SU-DHL-6 (cell line): ENCODE data around the gene EXOC6B.

ENCODE experiments used
- H2AFZ ChIP-seq: fragments of 200-600 bp; sonication (generic); 2 replicates; pipeline ENCODE4 v1.6.1; 2014; ENCODE audit warnings: low read depth, mild to moderate bottlenecking, moderate library complexity, mixed read lengths, antibody characterized with exemption, low read length; ENCODE audit not compliant: severe bottlenecking
- H3F3A ChIP-seq: fragments of 200-600 bp; shearing (Covaris generic); 2 replicates; pipeline ENCODE4 v1.6.0; 2016; ENCODE audit warnings: antibody characterized with exemption, mild to moderate bottlenecking; ENCODE audit not compliant: insufficient read depth
- H3K27ac ChIP-seq: fragments of 200-600 bp; sonication (generic); 2 replicates; pipeline ENCODE4 v1.5.1; 2016; ENCODE audit warnings: low read depth, mild to moderate bottlenecking, low read length, moderate library complexity, mixed read lengths
- H3K27me3 ChIP-seq: fragments of 200-600 bp; sonication (generic), shearing (Covaris generic); 2 replicates; pipeline ENCODE4 v1.6.0; 2014; ENCODE audit warnings: mild to moderate bottlenecking, low read length
- H3K36me3 ChIP-seq: fragments of 200-600 bp; sonication (generic); 2 replicates; pipeline ENCODE4 v1.6.1; 2014; ENCODE audit warnings: mild to moderate bottlenecking, low read length, mixed read lengths
- H3K4me2 ChIP-seq: fragments of 300-600, 200-600 bp; shearing (Covaris generic), sonication (generic); 2 replicates; pipeline ENCODE4 v1.6.0; 2014; ENCODE audit warnings: low read length, low read depth, mild to moderate bottlenecking; ENCODE audit not compliant: poor library complexity, severe bottlenecking
- H3K4me3 ChIP-seq: fragments of 200-600 bp; sonication (generic); 2 replicates; pipeline ENCODE4 v1.5.1; 2014; ENCODE audit warnings: antibody characterized with exemption, low read length, mild to moderate bottlenecking, mixed read lengths; ENCODE audit not compliant: insufficient read depth, poor library complexity, severe bottlenecking
- H3K79me2 ChIP-seq: fragments of 200-600 bp; sonication (generic); 2 replicates; pipeline ENCODE4 v1.6.1; 2014; ENCODE audit warnings: mild to moderate bottlenecking, low read length, moderate library complexity; ENCODE audit not compliant: insufficient read depth
- H3K9ac ChIP-seq: fragments of 200-600 bp; sonication (generic); 2 replicates; pipeline ENCODE4 v1.7.0; 2014; ENCODE audit warnings: mild to moderate bottlenecking, low read length
- H3K9me2 ChIP-seq: fragments of 200-600 bp; sonication (generic); replicated peaks from 2 replicates; pipeline ENCODE4 v1.6.1; 2014; ENCODE audit warnings: low read length; ENCODE audit not compliant: insufficient read depth
- H3K9me3 ChIP-seq: fragments of 200-600 bp; sonication (generic); 2 replicates; pipeline ENCODE4 v1.6.1; 2014; ENCODE audit warnings: low read length, mixed read lengths; ENCODE audit not compliant: insufficient read depth
- H4K20me1 ChIP-seq: fragments of 200-600 bp; sonication (generic); 2 replicates; pipeline ENCODE4 v1.6.1; 2014; ENCODE audit warnings: low read depth, mild to moderate bottlenecking, antibody characterized with exemption, low read length, moderate library complexity, mixed read lengths
- CTCF ChIP-seq: fragments of 200-600 bp; sonication (generic); IDR thresholded peaks from one replicate; pipeline ENCODE4 v1.5.1; 2017; ENCODE audit warnings: antibody characterized with exemption, mild to moderate bottlenecking, low read length, moderate library complexity; ENCODE audit not compliant: insufficient read depth, poor library complexity, severe bottlenecking
- EZH2phosphoT487 ChIP-seq: fragments of 200-600 bp; sonication (generic), shearing (Covaris generic); conservative IDR thresholded peaks from 2 replicates; pipeline ENCODE4 v1.6.1; 2018; ENCODE audit warnings: mild to moderate bottlenecking, antibody characterized with exemption, low read length, moderate library complexity, mixed read lengths

Gene EXOC6B

DNA sequence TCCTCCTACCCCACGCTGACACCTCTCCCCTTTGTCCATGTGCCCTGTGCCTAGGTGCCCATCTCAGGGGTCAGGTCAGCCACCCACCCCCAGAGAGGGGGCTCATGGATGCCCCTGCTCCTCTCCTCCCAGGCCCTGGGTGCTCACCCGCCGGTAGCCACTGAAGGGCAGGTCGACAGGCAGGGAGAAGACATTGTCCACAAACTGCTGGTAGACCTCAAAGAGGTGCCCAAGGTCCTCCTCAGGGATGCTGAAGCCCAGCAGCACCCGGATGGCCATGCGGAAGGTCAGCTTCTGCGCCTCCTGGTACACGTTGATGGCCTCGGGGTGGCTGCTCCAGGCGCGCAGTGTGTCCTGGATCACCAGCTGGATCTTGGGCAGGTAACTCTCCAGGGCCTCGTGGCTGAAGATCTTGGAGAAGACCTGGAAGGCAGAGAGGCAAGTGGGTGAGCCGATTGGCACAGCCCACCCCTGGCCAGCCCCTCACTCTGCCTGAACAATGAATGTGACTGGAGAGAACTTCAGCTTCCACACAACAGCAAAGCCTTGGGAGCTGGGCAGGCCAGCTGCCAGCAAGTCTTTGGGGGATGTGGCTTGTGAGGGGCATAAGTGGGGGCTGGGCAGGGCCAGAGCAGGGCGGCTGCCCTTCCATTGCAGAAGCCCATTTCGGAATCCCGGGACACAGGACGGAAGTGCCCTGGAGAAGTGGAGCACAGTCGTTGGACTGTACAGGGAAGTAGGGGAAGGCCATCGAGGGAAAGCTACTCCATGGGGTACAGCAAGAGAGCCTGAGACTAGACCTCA is 690.6 kb downstream of the EXOC6B start:
- TF ChIP-seq CTCF (no peak), EZH2phosphoT487 (no peak)
- Histone ChIP-seq H3K27me3 (no peaks in the 10 kb centered on the region), H3K36me3 (no peaks in the 10 kb centered on the region), H3K79me2 (no peaks in the 10 kb centered on the region), H3F3A (no peaks in the 10 kb centered on the region), H3K9ac (no peak overlapping the region), H3K9me2 (no peaks in the 10 kb centered on the region), H3K9me3 (no peaks in the 10 kb centered on the region), H3K4me2 (no peak overlapping the region), H4K20me1 (no peaks in the 10 kb centered on the region), H3K27ac (no peak overlapping the region), H3K4me3 (no peak overlapping the region), H2AFZ (no peak overlapping the region)

DNA sequence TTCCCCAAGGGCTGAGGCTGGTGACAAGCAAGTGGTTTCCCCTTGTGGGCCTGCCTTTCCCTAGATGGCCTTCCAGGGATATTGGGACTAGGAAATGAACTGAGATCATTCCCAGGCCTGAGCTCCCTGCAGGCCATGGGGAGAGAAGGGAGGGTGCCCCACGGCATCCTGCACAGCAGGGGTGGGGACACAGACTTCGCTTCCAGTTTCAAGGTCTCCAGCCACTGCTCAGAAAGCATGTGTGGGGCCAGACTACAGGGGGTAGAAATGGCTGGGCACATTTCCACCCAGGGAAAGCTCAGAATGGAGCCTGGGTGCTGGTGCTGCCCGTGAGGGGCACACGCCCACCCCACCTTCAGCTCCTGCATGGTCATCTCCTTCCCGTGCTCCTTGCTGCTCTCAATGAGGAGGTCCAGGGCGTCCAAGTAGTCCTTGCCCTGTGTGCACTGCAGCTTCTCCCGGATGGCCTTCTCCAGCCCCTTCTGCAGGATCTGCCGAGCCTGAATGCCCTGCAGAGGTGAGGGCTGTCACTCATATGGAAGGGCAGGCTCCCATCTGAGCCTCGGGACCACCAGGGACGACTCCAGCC is 691.3 kb downstream of the EXOC6B start:
- TF ChIP-seq EZH2phosphoT487: no peak
- TF ChIP-seq CTCF: no peak
- Histone ChIP-seq H3K79me2 (no peaks in the 10 kb centered on the region), H3K9me2 (no peaks in the 10 kb centered on the region), H3K27me3 (no peaks in the 10 kb centered on the region), H3K36me3 (no peaks in the 10 kb centered on the region), H3K4me3 (no peak overlapping the region), H3K27ac (no peak overlapping the region), H3K9me3 (no peaks in the 10 kb centered on the region), H4K20me1 (no peaks in the 10 kb centered on the region), H2AFZ (no peak overlapping the region), H3K9ac (no peak overlapping the region), H3F3A (no peaks in the 10 kb centered on the region), H3K4me2 (no peak overlapping the region)

- H3K4me3 ChIP-seq: no peak overlapping the region
- H3K36me3 ChIP-seq: no peaks in the 10 kb centered on the region
- H3K9ac ChIP-seq: no peak overlapping the region
- no peak overlapping the region for H3K27ac ChIP-seq
- H3K4me2 ChIP-seq: no peak overlapping the region
- H4K20me1 ChIP-seq: no peaks in the 10 kb centered on the region
- H3F3A ChIP-seq: no peaks in the 10 kb centered on the region
- no peak for TF ChIP-seq CTCF
- no peak for TF ChIP-seq EZH2phosphoT487
- H3K9me2 ChIP-seq: no peaks in the 10 kb centered on the region
- no peak overlapping the region for H2AFZ ChIP-seq
- H3K79me2 ChIP-seq: no peaks in the 10 kb centered on the region
- H3K9me3 ChIP-seq: no peaks in the 10 kb centered on the region
- H3K27me3 ChIP-seq: no peaks in the 10 kb centered on the region
Measured at GRCh38 chr2:72133721-72134407, 692.0 kb downstream of the EXOC6B start.
